K562 (cell line): ENCODE data around the gene LRFN2. TPM values are rescaled to one million over a fixed set of nuclear protein-coding genes. Genes with fewer than 3 reads are reported as not detected.
A peak's percentile ranks its signal among the peaks of the same experiment; 100 is the strongest.

Experiments
- ATAC-seq: fragments of 200-7000 bp; cut with Tn5 transposase; 3 replicates; pipeline ENCODE4 v1.9.1; 2020; ENCODE audit warnings: moderate library complexity
- BruUV-seq: library from RNA; stranded (reverse); fragments of 400-500 nt; replicated peaks from 2 replicates; lab custom pipeline; 2021; lab: Mats Ljungman, UMichigan
- CTCF ChIA-PET: fragments of 300-600 bp; formaldehyde crosslinking; extraction: SDS; loops from one replicate; lab custom pipeline; 2021; ENCODE audit warnings: low intra/inter-chr PET ratio; lab: Yijun Ruan, JAX
- POLR2A ChIA-PET: fragments of 300-600, 350-650 bp; sonication (Branson Sonifier 250); formaldehyde crosslinking; extraction: SDS; loops from one replicate; lab custom pipeline; 2021; ENCODE audit warnings: antibody characterized with exemption, inconsistent platforms; lab: Yijun Ruan, JAX
- DNase-seq, 4 experiments: peaks; one replicate each; pipeline versions ENCODE4 v3.0.0 to v3.0.0-alpha.2; 2011 to 2018; ENCODE audit warnings: low spot score in 3 of 4, mixed read lengths in 3 of 4; ENCODE audit errors: extremely low read depth in 1 of 4
- FAIRE-seq: peaks from 2 replicates; lab custom pipeline; 2011; peaks lifted over from hg19 to GRCh38; lab: Jason Lieb, UNC
- H2AFZ ChIP-seq: 2 replicates; pipeline ENCODE4 v1.6.0; 2011; ENCODE audit warnings: low read depth, low read length, control low read depth, inconsistent platforms
- H3K27ac ChIP-seq: fragments of 200-600 bp; 3 replicates; pipeline ENCODE4 v1.8.0; 2011; ENCODE audit warnings: low read depth, mild to moderate bottlenecking, control low read depth, inconsistent platforms, low read length, moderate library complexity, mixed read lengths; ENCODE audit errors: extremely low read depth
- H3K27me3 ChIP-seq, 2 experiments: fragments of 300-600 bp in 1 of 2; 2 replicates in 1 of 2; 3 replicates in 1 of 2; pipeline versions ENCODE4 v1.6.0 to v1.8.0; 2011; ENCODE audit warnings: inconsistent platforms in 2 of 2, low read length in 2 of 2, mild to moderate bottlenecking in 1 of 2, mixed read lengths in 1 of 2, moderate library complexity in 1 of 2; ENCODE audit not compliant: control insufficient read depth in 2 of 2, insufficient read depth in 2 of 2
- H3K36me3 ChIP-seq: fragments of 300-600 bp; 3 replicates; pipeline ENCODE4 v1.8.0; 2011; ENCODE audit warnings: mild to moderate bottlenecking, low read length, inconsistent platforms; ENCODE audit not compliant: control insufficient read depth, insufficient read depth
- H3K4me1 ChIP-seq, 2 experiments: fragments of 200-600 bp in 1 of 2; replicated peaks in 1 of 2; 2 replicates in 1 of 2; 3 replicates in 1 of 2; pipeline versions ENCODE4 v1.5.1 to v1.8.0; 2011; ENCODE audit warnings: inconsistent platforms in 2 of 2, low read length in 2 of 2, mild to moderate bottlenecking in 1 of 2, mixed read lengths in 1 of 2, moderate library complexity in 1 of 2; ENCODE audit not compliant: control insufficient read depth in 2 of 2, insufficient read depth in 2 of 2
- H3K4me2 ChIP-seq: 2 replicates; pipeline ENCODE4 v1.6.1; 2011; ENCODE audit warnings: low read length, control low read depth, inconsistent platforms, mixed read lengths; ENCODE audit not compliant: insufficient read depth
- H3K4me3 ChIP-seq: fragments of 200-600 bp; sonication (generic), shearing (Covaris generic); 2 replicates; pipeline ENCODE4 v1.5.1; 2016; ENCODE audit warnings: control low read depth, inconsistent platforms
- H3K79me2 ChIP-seq: fragments of 200-600 bp; 3 replicates; pipeline ENCODE4 v1.8.0; 2011; ENCODE audit warnings: low read length, inconsistent platforms; ENCODE audit not compliant: control insufficient read depth, insufficient read depth
- H3K9ac ChIP-seq, 2 experiments: 2 replicates each; pipeline versions ENCODE4 v1.6.0 to v1.6.1; 2011; ENCODE audit warnings: low read depth in 2 of 2, low read length in 2 of 2, control low read depth in 1 of 2, inconsistent platforms in 1 of 2, mild to moderate bottlenecking in 1 of 2, mixed read lengths in 1 of 2; ENCODE audit not compliant: insufficient read depth in 1 of 2
- H3K9me1 ChIP-seq: one replicate; pipeline ENCODE4 v1.6.0; 2011; ENCODE audit warnings: inconsistent platforms, mild to moderate bottlenecking, low read length, moderate library complexity; ENCODE audit not compliant: control insufficient read depth, insufficient read depth
- H3K9me3 ChIP-seq: replicated peaks from 2 replicates; pipeline ENCODE4 v1.5.1; 2011; ENCODE audit warnings: low read depth, low read length, inconsistent platforms; ENCODE audit not compliant: control insufficient read depth, insufficient read depth
- H4K20me1 ChIP-seq: replicated peaks from 2 replicates; pipeline ENCODE4 v1.6.1; 2011; ENCODE audit warnings: low read length, inconsistent platforms, mixed read lengths; ENCODE audit not compliant: control insufficient read depth, insufficient read depth
- RBM34 ChIP-seq: fragments of 200-400 bp; formaldehyde crosslinking; IDR thresholded peaks from 2 replicates; pipeline ENCODE4 v1.6.1; 2018; ENCODE audit warnings: low read length, borderline replicate concordance; ENCODE audit not compliant: insufficient read depth
- ZBTB26 ChIP-seq: fragments of 450-650 bp; formaldehyde crosslinking; IDR thresholded peaks from 2 replicates; pipeline ENCODE4 v1.4.0; 2022; ENCODE audit warnings: missing genetic modification characterization
- WGBS: fragments of 100-300 bp; shearing (Covaris generic); methylation state at CpG from one replicate; pipeline ENCODE4 v1.1.6; 2016; ENCODE audit warnings: low coverage, mixed read lengths; ENCODE audit not compliant: insufficient coverage; ENCODE audit errors: missing lambda C conversion rate; 5-methylcytosine and 5-hydroxymethylcytosine counted together
- in situ Hi-C: fragments of 300-500 bp; cut with MboI; formaldehyde crosslinking; loops from 4 replicates; pipeline ENCODE4 v1.15.0; 2018; ENCODE audit warnings: inconsistent platforms, mixed read lengths
- intact Hi-C: fragments of 100-400 bp; cut with micrococcal nuclease; formaldehyde crosslinking; loops from 2 replicates; pipeline ENCODE4 v1.14.2; 2022
- polyA plus RNA-seq, 8 experiments: library from polyadenylated mRNA; depleted of rRNA in 4 of 8; stranded (reverse) in 5 of 8; unstranded in 3 of 8; fragments of >200 nt; fragmentation: Nextera tagmentation in 2 of 8; fragmentation: Illumina TruSeq in 1 of 8; extraction: Ambion mirVana in 2 of 8; extraction: Trizol in 1 of 8; gene quantifications; 2 replicates each; pipeline versions ENCODE4 v1.2.1 to v1.2.3, GENCODE V29; 2011 to 2014; ENCODE audit warnings: inconsistent platforms in 1 of 8, missing spikeins in 1 of 8
- total RNA-seq, 7 experiments: library from RNA; depleted of rRNA in 6 of 7; stranded (reverse); fragments of >200 nt in 6 of 7; fragmentation: Illumina TruSeq in 2 of 7; extraction: Trizol in 2 of 7; gene quantifications; 2 replicates each; pipeline versions ENCODE4 v1.2.1 to v1.2.3, GENCODE V29; 2011 to 2021; ENCODE audit warnings: low replicate concordance in 1 of 7

Gene LRFN2
- total and polyA plus RNA-seq, 9 of the 15 experiments (the other 6 are each of a cell fraction or from before 2014, with no cell fraction given), result not detected

GRCh38 chr6:40568062-40568708 lies 19.0 kb downstream of the LRFN2 start:
- intact Hi-C loops, result no loop called here

More at GRCh38 chr6:40568062-40568708, 19.0 kb downstream of the LRFN2 start:
- TF ChIP-seq ZBTB26 (CRISPR knock-in tag), result 0 out of 2 replicates have a peak, but pooled peaks have one; percentile 6
- no peak for TF ChIP-seq RBM34
- Histone ChIP-seq H3K4me1 (no peaks in the 10 kb centered on the region), H3K4me2 (no peak overlapping the region), H3K4me3 (no peak overlapping the region), H3K9me1 (no peaks in the 10 kb centered on the region), H3K9ac (no peak overlapping the region), H2AFZ (no peak overlapping the region), H3K79me2 (no peaks in the 10 kb centered on the region), H3K9me3 (no peaks in the 10 kb centered on the region), H3K27me3 (peaks cover 0 to 12% of the 10 kb centered on the region in 2 experiments; a peak in 2 of 5 replicates), H4K20me1 (no peaks in the 10 kb centered on the region; the same call in none of the 2 replicates), H3K27ac (no peak overlapping the region), H3K36me3 (no peaks in the 10 kb centered on the region)
- WGBS, result 0% methylated on average over 6 of the region's 6 CpGs
- DNase-seq (no peak), ATAC-seq (no peak), FAIRE-seq (no peak)
- ChIA-PET POLR2A (interaction anchor here (1.1 kb wide), 1 partner anchor 21 kb away, joined by 3 read pairs; no protein-coding TSS in a partner anchor), CTCF (no interaction called here)
- in situ Hi-C loops, result no loop called here
- no TSS peak for BruUV-seq
